ENCODE results near the gene LRRC56.

Gene LRRC56

GRCh38 chr11:593347-593746, 56.0 kb downstream of the LRRC56 start:
- no peaks in the 10 kb centered on the region for H3K36me3 ChIP-seq (ENCODE audit: control insufficient read depth, insufficient read depth, low read length)
- no peak overlapping the region for H3K9ac ChIP-seq
- no peak overlapping the region for H3K27ac ChIP-seq
- H3K4me2 ChIP-seq (ENCODE audit: low read length) = no peak overlapping the region
- no peaks in the 10 kb centered on the region for H3K27me3 ChIP-seq (ENCODE audit: control insufficient read depth, insufficient read depth, low read length)
- no peaks in the 10 kb centered on the region for H3K4me1 ChIP-seq
- H2AFZ ChIP-seq = no peak overlapping the region
- H3K9me3 ChIP-seq (ENCODE audit: control insufficient read depth, low read length) = no peaks in the 10 kb centered on the region
- H3K79me2 ChIP-seq = peaks cover 2% of the 10 kb centered on the region
- no peak overlapping the region for H3K4me3 ChIP-seq (ENCODE audit: low read depth, low read length)
- TF ChIP-seq, protein P1, sequence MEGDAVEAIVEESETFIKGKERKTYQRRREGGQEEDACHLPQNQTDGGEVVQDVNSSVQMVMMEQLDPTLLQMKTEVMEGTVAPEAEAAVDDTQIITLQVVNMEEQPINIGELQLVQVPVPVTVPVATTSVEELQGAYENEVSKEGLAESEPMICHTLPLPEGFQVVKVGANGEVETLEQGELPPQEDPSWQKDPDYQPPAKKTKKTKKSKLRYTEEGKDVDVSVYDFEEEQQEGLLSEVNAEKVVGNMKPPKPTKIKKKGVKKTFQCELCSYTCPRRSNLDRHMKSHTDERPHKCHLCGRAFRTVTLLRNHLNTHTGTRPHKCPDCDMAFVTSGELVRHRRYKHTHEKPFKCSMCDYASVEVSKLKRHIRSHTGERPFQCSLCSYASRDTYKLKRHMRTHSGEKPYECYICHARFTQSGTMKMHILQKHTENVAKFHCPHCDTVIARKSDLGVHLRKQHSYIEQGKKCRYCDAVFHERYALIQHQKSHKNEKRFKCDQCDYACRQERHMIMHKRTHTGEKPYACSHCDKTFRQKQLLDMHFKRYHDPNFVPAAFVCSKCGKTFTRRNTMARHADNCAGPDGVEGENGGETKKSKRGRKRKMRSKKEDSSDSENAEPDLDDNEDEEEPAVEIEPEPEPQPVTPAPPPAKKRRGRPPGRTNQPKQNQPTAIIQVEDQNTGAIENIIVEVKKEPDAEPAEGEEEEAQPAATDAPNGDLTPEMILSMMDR (IDR thresholded peaks at IDR 0.05) = no peak

- TF ChIP-seq, protein P1 (IDR thresholded peaks at IDR 0.05) = no peak
- Histone ChIP-seq H3K9ac (no peak overlapping the region), H3K36me3 (ENCODE audit: control insufficient read depth, insufficient read depth, low read length) (no peaks in the 10 kb centered on the region), H3K27ac (no peak overlapping the region), H3K9me3 (ENCODE audit: control insufficient read depth, low read length) (no peaks in the 10 kb centered on the region), H3K27me3 (ENCODE audit: control insufficient read depth, insufficient read depth, low read length) (no peaks in the 10 kb centered on the region), H2AFZ (no peak overlapping the region), H3K4me2 (ENCODE audit: low read length) (no peak overlapping the region), H3K79me2 (peaks cover 2% of the 10 kb centered on the region), H3K4me3 (ENCODE audit: low read depth, low read length) (no peak overlapping the region), H3K4me1 (no peaks in the 10 kb centered on the region)
These were observed 58.1 kb downstream of the LRRC56 start for GRCh38 chr11:595400-595799.

GRCh38 chr11:596374-596773, 59.0 kb downstream of the LRRC56 start:
- Histone ChIP-seq H2AFZ (no peak overlapping the region), H3K27me3 (ENCODE audit: control insufficient read depth, insufficient read depth, low read length) (no peaks in the 10 kb centered on the region), H3K27ac (no peak overlapping the region), H3K4me3 (ENCODE audit: low read depth, low read length) (no peak overlapping the region), H3K4me2 (ENCODE audit: low read length) (no peak overlapping the region), H3K9ac (no peak overlapping the region), H3K9me3 (ENCODE audit: control insufficient read depth, low read length) (no peaks in the 10 kb centered on the region), H3K4me1 (no peaks in the 10 kb centered on the region), H3K79me2 (peaks cover 2% of the 10 kb centered on the region), H3K36me3 (ENCODE audit: control insufficient read depth, insufficient read depth, low read length) (no peaks in the 10 kb centered on the region)
- TF ChIP-seq, protein P1 (IDR thresholded peaks at IDR 0.05) = no peak

DNA sequence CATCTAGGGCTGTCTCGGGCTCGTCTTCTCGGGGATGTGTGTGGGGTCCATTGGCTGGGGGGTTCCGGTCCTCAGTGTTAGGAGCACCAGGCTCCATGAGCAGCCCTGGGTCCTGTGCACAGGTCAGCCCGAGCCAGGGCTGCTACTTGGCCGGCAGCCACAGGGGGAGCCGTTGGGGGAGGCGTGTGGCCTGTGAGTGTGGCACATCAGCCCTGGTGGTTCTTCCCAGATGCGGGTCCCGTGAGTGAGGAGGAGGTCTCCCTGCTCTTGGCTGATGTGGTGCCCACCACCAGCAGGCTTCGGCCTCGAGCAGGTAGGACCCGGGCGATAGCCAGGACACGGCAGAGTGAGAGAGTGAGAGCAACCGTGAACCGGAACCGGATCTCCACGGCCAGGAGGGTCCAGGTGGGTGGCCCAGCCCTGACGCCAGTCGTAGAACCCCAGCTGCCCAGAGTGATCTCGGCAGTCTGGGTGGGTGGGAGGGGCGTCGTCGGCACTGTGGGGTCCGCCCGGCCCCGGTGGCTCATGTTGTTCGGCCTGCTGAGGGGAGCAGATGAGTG, 59.9 kb downstream of the LRRC56 start:
- H3K4me3 ChIP-seq (ENCODE audit: low read depth, low read length) = no peak overlapping the region
- no peaks in the 10 kb centered on the region for H3K9me3 ChIP-seq (ENCODE audit: control insufficient read depth, low read length)
- no peaks in the 10 kb centered on the region for H3K4me1 ChIP-seq
- H3K9ac ChIP-seq = no peak overlapping the region
- H3K27ac ChIP-seq = no peak overlapping the region
- H3K4me2 ChIP-seq (ENCODE audit: low read length) = no peak overlapping the region
- no peak overlapping the region for H2AFZ ChIP-seq
- no peaks in the 10 kb centered on the region for H3K27me3 ChIP-seq (ENCODE audit: control insufficient read depth, insufficient read depth, low read length)
- TF ChIP-seq, protein P1 (IDR thresholded peaks at IDR 0.05) = no peak
- no peaks in the 10 kb centered on the region for H3K36me3 ChIP-seq (ENCODE audit: control insufficient read depth, insufficient read depth, low read length)
- H3K79me2 ChIP-seq = peaks cover 2% of the 10 kb centered on the region

- Histone ChIP-seq H3K9ac (no peak overlapping the region), H3K4me3 (ENCODE audit: low read depth, low read length) (no peak overlapping the region), H3K9me3 (ENCODE audit: control insufficient read depth, low read length) (no peaks in the 10 kb centered on the region), H3K4me2 (ENCODE audit: low read length) (no peak overlapping the region), H3K27me3 (ENCODE audit: control insufficient read depth, insufficient read depth, low read length) (no peaks in the 10 kb centered on the region), H2AFZ (no peak overlapping the region), H3K79me2 (peaks cover 2% of the 10 kb centered on the region), H3K36me3 (ENCODE audit: control insufficient read depth, insufficient read depth, low read length) (no peaks in the 10 kb centered on the region), H3K4me1 (no peaks in the 10 kb centered on the region), H3K27ac (no peak overlapping the region)
- TF ChIP-seq, protein P1 (IDR thresholded peaks at IDR 0.05) = no peak
These were observed 60.8 kb downstream of the LRRC56 start for GRCh38 chr11:598005-598680.

All from parathyroid adenoma (tissue), 2 donors.